GM12864 (cell line): ENCODE measurements around the gene KIAA2012.

ENCODE experiments used
- DNase-seq: peaks from one replicate; pipeline ENCODE4 v3.0.0-alpha.2; 2011; ENCODE audit warnings: low read depth
- H3K4me3 ChIP-seq: 2 replicates; pipeline ENCODE4 v1.5.1; 2011; ENCODE audit warnings: mild to moderate bottlenecking, low read depth, low read length, control low read depth
- TF ChIP-seq, protein P1 (sequence below): IDR thresholded peaks from 2 replicates; pipeline ENCODE4 v1.5.1; 2011; ENCODE audit warnings: low read depth, mild to moderate bottlenecking, moderate library complexity, low read length, control low read depth, inconsistent platforms; ENCODE audit errors: missing control alignments

The KIAA2012 gene

DNA sequence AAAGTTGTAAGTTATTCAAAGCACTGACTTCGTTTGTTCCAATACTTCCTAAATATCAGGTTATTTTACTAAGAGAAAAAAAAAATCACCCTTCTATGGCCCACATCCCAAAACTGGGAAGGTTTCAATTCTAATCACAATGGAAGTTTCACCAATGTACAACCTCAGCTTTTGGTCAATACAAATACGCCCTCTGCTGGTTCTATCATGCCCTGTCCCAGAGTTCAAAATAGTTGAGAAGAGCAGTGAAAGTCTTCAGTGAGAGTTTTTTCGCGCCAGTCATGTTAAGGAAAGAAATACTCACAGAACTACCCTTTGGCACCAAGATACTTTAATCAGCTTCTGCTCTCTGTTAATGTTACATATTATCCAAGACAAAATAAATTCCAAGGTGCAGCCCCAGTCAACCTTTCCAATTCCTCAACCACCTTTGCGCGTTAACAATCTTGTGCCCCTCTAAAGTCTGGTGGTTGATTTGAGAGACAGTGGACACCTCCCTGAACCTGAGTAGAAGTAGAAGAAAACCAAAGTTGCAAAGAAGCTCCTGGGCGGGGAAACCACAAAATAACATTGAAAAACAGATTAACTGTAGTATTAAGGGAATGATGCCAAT lies 105.4 kb downstream of the KIAA2012 start:
- H3K4me3 ChIP-seq = no peak overlapping the region
- DNase-seq = peak; percentile 26
- TF ChIP-seq, protein P1, sequence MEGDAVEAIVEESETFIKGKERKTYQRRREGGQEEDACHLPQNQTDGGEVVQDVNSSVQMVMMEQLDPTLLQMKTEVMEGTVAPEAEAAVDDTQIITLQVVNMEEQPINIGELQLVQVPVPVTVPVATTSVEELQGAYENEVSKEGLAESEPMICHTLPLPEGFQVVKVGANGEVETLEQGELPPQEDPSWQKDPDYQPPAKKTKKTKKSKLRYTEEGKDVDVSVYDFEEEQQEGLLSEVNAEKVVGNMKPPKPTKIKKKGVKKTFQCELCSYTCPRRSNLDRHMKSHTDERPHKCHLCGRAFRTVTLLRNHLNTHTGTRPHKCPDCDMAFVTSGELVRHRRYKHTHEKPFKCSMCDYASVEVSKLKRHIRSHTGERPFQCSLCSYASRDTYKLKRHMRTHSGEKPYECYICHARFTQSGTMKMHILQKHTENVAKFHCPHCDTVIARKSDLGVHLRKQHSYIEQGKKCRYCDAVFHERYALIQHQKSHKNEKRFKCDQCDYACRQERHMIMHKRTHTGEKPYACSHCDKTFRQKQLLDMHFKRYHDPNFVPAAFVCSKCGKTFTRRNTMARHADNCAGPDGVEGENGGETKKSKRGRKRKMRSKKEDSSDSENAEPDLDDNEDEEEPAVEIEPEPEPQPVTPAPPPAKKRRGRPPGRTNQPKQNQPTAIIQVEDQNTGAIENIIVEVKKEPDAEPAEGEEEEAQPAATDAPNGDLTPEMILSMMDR = peak; percentile 73

DNA sequence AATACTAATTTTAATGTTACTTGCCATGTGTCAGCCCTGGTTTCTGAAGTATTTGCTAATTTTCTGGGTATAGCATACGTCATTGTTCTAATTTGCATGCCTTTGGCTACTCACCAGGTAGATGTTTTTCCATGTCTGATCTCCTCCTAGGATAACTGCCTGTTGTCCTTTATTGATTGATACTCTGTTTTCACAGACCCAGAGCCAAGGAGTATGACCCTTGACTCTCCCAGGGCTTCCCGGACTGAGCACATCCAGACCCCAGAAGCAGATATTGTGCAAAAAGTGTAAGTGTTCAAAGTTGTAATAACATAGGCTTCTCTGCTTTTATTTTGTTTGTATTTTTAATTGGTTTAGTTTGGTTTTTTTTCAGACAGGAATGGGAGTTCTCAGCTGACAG lies 111.5 kb downstream of the KIAA2012 start:
- TF ChIP-seq, protein P1 = no peak
- no peak overlapping the region for H3K4me3 ChIP-seq
- DNase-seq = no peak

DNA sequence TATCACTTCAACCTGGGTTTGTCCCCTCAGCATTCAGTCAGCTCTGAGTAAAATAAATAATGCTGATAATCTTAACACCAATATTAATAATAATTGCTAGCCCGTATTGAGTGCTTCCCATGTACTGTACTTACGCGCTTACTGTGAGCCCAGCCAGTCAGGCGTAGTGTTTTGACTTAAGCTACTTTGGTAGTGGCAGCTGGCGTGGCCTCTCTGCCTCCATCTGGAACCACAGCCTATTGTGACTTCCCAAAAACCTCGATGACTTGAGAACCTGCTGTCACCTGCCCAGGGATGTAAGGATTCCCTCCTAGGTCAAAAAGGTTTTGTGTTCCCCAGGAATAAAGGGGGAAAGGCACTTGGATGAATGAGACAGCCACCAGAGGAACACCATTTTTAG lies 112.1 kb downstream of the KIAA2012 start:
- no peak overlapping the region for H3K4me3 ChIP-seq
- TF ChIP-seq, protein P1 = no peak
- no peak for DNase-seq

DNA sequence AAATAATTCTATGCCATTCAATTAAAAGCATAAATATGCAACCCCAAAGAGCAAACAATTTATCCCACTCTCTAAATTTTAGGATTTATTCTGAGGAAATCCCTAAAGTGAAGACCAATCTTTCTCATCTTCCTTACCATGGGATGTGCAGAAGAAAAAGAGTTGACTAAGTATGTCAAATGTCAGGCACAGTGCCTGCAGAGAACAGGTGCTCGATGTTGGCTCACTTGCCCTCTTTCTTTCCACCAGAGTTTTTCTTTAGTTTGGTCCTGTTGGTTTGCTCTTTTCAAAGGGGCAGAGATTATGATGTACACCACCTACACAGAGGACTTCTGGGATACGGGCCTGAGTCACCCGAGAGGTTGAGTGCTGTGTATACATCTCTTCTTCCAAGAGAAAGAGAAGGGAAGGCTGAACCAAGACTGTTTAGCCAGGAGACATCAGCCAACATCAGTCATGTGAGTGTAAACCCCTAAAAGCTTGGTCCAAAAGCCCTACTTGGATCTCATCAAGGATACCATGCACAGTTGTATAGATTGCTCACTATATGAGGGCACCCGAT lies 113.7 kb downstream of the KIAA2012 start:
- no peak overlapping the region for H3K4me3 ChIP-seq
- TF ChIP-seq, protein P1 = no peak
- no peak for DNase-seq

DNA sequence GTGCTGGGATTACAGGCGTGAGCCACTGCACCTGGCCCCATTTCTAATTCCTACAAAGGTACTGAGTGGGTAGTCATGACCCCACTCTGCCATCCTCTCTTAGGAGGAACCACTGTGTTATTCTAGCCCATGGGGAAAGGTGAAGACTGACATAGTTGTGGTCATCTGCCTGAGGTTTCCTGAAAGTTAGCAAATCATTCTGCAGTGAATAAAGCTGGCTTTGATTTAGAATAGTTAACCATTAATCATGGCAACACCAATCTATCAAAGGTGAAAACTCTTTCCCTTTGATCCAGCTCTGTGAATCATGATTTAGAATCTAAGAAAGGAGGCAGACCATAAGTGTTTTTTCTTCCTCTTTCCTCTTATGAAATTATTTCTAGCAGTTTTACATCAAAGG lies 114.5 kb downstream of the KIAA2012 start:
- TF ChIP-seq, protein P1 = no peak
- H3K4me3 ChIP-seq = no peak overlapping the region
- DNase-seq = no peak

DNA sequence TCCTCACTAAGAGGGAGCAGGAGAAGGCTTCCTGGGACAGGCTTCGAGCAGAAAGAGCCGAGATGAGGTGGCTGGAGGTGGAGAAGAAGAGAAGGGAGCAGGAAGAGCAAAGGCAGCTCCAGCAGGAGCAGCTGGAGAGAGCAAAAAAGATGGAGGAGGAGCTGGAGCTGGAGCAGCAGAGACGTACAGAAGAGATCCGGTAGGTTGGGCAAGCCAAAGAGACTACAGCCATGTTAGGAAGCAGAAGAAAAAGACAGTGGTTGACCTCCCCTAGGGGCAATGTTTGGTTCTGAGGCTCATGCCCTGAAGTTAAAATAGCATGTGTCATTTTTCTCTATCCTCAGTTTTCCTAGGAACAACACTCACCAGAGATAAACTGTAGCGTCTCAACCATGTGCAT lies 120.2 kb downstream of the KIAA2012 start:
- H3K4me3 ChIP-seq = no peak overlapping the region
- TF ChIP-seq, protein P1 = no peak
- DNase-seq = no peak

GRCh38 chr2:202193881-202194353 lies 120.9 kb downstream of the KIAA2012 start:
- no peak overlapping the region for H3K4me3 ChIP-seq
- DNase-seq = no peak
- TF ChIP-seq, protein P1 = no peak
